ENCODE measurements around the gene PTPRZ1.

GRCh38 chr7:122033641-122034040, 160.7 kb downstream of the PTPRZ1 start:
- TF ChIP-seq POLR2A (IDR thresholded peaks at IDR 0.05) = no peak
- TF ChIP-seq CTCF (IDR thresholded peaks at IDR 0.05 in 4 of 5, conservative IDR thresholded peaks at IDR 0.05 in 1 of 5) = no peak
